Activated naive CD4-positive, alpha-beta T cell treated with anti-CD3 and anti-CD28 coated beads for 36 hours (primary cell): ENCODE results near the gene FOXL3. TPM values are rescaled to one million over a fixed set of nuclear protein-coding genes. Genes with fewer than 3 reads are reported as not detected.
"Not testable (repeated sequence)": the region's sequence is repeated elsewhere in the genome, so short reads cannot be mapped to it uniquely, and the experiment has no call there.

Source experiments
- CTCF ChIA-PET: fragments of 350-600 bp; sonication (Branson Sonifier 250); formaldehyde crosslinking; loops from one replicate; lab custom pipeline; 2021; ENCODE audit warnings: antibody characterized with exemption; lab: Charles Lee
- DNase-seq: peaks from one replicate; pipeline ENCODE4 v3.0.0-alpha.2; 2020
- H3K27ac Mint-ChIP-seq: one replicate; pipeline ENCODE4 v1.8.0; 2021; ENCODE audit warnings: mild to moderate bottlenecking, mixed read lengths
- H3K27me3 Mint-ChIP-seq: one replicate; pipeline ENCODE4 v1.8.0; 2021; ENCODE audit warnings: low read depth, mixed read lengths
- H3K36me3 Mint-ChIP-seq: one replicate; pipeline ENCODE4 v1.8.0; 2021; ENCODE audit warnings: low read depth, mixed read lengths
- H3K4me1 Mint-ChIP-seq: one replicate; pipeline ENCODE4 v1.8.0; 2021; ENCODE audit warnings: low read depth, mixed read lengths
- H3K4me3 Mint-ChIP-seq: one replicate; pipeline ENCODE4 v1.8.0; 2021; ENCODE audit warnings: mild to moderate bottlenecking, moderate library complexity, mixed read lengths
- H3K9me3 Mint-ChIP-seq: one replicate; pipeline ENCODE4 v1.8.0; 2021; ENCODE audit warnings: mixed read lengths
- intact Hi-C: fragments of 100-400 bp; cut with micrococcal nuclease; formaldehyde crosslinking; loops from one replicate; pipeline ENCODE4 v1.15.1; 2023
- total RNA-seq, 2 experiments: library from RNA; stranded (reverse); gene quantifications; one replicate each; pipeline ENCODE4 v1.2.3, GENCODE V29; 2021

FOXL3 gene
- total RNA-seq, result not detected

DNA sequence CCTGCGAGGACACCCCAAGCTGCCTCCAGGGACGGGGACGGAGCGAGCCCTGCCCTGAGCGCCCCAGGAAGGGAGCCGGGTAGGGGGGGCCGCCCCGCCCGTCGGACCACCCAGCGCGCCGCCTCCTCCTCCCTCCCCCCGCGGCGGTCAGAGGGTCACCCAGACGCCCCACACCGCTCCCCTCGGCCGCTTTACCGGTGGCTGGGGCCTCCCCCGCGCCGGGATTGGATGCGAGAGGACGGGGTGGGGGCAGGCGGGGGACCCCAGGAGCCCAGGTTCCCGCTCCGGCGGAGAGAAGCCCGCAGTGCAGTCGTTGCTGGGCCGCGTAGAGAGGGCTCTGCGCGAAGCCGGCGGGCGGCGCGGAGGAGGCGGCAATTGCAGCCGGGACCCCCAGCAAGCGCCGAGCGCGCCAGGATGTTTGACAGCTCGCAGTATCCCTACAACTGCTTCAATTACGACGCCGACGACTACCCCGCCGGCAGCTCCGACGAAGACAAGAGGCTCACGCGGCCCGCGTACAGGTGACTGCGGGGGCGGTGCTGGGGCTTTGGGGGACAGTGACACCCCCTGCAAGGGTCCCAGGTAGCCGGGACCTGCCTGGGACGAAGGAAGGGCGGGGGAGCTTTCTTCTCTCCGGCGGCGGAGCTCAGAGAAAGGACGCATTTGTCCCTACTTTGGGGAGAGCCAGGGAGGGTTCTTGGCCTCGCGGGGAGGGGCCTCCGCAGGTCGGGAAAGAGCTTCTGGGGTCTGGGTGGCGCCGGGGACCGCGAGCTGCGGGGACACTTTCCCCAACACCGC is at the start of gene FOXL3:
Gene FOXL3, plus strand, starts transcription at position 415 of the 798 bp plus-strand sequence. Its CDS starts 0 bp downstream, at position 415.
- Mint-ChIP-seq H3K9me3 (no peaks in the 10 kb centered on the region), H3K27ac (no peak within 1 kb of the TSS), H3K4me3 (no peak within 1 kb of the TSS), H3K27me3 (peaks cover 46% of the 10 kb centered on the region), H3K36me3 (no peaks in the 10 kb centered on the region), H3K4me1 (no peaks in the 10 kb centered on the region)
- intact Hi-C loops, result no loop called here
- CTCF ChIA-PET, result no interaction called here
- no peak for DNase-seq

DNA sequence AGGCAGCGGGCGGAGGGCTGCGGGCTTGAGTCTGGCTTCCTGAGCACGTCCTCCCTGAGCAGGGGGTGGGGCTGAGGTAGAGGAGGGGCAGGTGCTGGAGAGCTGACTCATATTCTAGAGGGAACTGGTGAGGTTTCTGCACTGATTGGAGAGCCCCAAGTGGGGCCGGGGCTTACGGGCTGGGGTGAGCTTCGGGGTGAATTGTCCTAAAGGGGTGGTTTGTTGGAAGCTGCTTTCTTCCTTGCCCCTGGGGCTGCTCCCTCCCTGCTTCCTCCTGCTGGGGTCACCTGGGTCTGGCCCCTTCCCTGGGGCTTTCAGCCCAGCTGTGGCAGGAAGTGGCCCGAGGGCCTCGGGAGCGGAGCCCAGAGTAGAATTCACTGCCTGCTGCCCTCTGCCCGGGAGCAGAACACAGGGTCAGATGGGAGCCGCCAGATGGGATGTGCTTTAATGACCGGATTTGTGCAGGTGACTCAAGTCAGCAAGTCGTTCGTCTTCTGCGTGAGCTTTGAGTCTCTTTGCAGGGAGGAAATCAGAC is 49.0 kb upstream of the FOXL3 start:
- CTCF ChIA-PET, result no interaction called here
- no peaks in the 10 kb centered on the region for H3K36me3 Mint-ChIP-seq
- no peaks in the 10 kb centered on the region for H3K27me3 Mint-ChIP-seq
- no peaks in the 10 kb centered on the region for H3K9me3 Mint-ChIP-seq
- H3K4me1 Mint-ChIP-seq, result no peaks in the 10 kb centered on the region
- peak; percentile 58 for DNase-seq
- no peak overlapping the region for H3K4me3 Mint-ChIP-seq
- intact Hi-C loops, result no loop called here
- no peak overlapping the region for H3K27ac Mint-ChIP-seq

DNA sequence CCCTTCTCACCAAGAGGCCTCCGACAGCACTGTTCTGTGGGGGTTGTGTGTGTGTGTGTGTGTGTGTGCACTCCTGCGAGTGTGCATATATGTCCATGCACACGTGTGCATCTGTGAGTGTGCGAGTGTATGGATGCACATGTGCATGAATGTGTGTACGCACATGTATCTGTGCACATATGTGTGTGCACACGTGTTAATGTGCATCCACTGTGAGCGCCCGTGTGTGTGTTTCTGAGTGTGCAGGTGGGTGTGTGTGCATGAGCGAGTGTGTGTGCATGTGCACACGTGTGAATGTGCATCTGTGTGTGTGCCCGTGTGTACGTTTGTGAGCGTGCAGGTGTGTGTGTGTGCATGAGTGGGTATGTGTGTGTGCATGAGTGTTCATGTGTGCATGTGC is 48.5 kb upstream of the FOXL3 start:
- Mint-ChIP-seq H3K27me3 (no peaks in the 10 kb centered on the region), H3K27ac (no peak overlapping the region), H3K36me3 (no peaks in the 10 kb centered on the region), H3K4me1 (no peaks in the 10 kb centered on the region), H3K9me3 (no peaks in the 10 kb centered on the region), H3K4me3 (no peak overlapping the region)
- CTCF ChIA-PET, result no interaction called here
- intact Hi-C loops, result no loop called here
- no peak for DNase-seq

DNA sequence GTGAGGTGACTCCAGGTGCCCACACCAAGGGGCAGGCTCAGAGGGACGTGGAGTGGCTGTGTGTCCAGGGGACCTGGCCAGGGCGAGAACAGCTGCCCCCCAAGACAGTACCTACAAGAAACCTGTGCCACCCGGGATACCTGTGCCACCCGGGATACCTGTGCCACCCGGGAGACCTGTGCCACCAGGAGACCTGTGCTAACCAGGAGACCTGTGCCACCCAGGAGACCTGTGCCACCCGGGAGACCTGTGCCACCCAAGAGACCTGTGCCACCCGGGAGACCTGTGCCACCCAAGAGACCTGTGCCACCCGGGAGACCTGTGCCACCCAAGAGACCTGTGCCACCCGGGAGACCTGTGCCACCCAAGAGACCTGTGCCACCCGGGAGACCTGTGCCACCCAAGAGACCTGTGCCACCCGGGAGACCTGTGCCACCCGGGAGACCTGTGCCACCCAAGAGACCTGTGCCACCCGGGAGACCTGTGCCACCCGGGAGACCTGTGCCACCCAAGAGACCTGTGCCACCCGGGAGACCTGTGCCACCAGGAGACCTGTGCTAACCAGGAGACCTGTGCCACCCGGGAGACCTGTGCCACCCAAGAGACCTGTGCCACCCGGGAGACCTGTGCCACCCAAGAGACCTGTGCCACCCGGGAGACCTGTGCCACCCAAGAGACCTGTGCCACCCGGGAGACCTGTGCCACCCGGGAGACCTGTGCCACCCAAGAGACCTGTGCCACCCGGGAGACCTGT is 47.0 kb upstream of the FOXL3 start:
- H3K9me3 Mint-ChIP-seq, H3K4me1 Mint-ChIP-seq, DNase-seq, H3K27me3 Mint-ChIP-seq, intact Hi-C loops, H3K36me3 Mint-ChIP-seq, H3K4me3 Mint-ChIP-seq, CTCF ChIA-PET, H3K27ac Mint-ChIP-seq: not testable (repeated sequence)

DNA sequence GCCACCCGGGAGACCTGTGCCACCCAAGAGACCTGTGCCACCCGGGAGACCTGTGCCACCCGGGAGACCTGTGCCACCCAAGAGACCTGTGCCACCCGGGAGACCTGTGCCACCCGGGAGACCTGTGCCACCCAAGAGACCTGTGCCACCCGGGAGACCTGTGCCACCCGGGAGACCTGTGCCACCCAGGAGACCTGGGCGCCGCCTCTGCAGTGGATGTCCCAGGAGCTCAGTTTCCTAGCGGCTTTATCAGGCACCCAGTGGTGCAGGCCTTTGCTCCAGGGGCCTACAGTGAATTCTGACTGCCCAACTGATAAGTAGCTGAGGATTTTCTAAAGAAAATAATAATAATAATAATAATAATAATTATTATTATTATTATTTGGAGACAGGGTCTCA is 46.4 kb upstream of the FOXL3 start:
- H3K4me1 Mint-ChIP-seq, H3K36me3 Mint-ChIP-seq, DNase-seq, CTCF ChIA-PET, H3K9me3 Mint-ChIP-seq, intact Hi-C loops, H3K27ac Mint-ChIP-seq, H3K4me3 Mint-ChIP-seq, H3K27me3 Mint-ChIP-seq: not testable (repeated sequence)

DNA sequence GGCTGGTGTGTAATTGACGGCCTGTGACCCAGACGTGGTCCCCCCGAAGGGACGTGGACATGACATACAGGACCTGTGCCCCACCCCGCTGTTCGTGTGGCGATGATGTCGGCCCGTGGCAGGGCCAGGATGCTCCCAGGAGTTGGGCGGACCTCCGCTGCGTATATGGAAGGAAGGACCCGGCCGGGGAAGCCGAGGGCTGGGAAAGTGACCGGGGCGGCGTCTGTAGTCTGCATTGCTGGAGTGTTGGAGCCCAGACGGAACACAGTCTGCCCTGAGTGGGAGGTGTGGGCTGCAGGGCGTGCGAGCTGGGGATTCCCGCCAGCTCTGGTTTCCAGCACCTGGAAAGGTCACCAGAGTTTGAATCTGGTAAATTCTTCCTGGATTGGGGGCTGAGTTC is 45.0 kb upstream of the FOXL3 start:
- no peak for DNase-seq
- Mint-ChIP-seq H3K27me3 (no peaks in the 10 kb centered on the region), H3K4me3 (no peak overlapping the region), H3K9me3 (no peaks in the 10 kb centered on the region), H3K27ac (no peak overlapping the region), H3K36me3 (no peaks in the 10 kb centered on the region), H3K4me1 (no peaks in the 10 kb centered on the region)
- intact Hi-C loops, result no loop called here
- CTCF ChIA-PET, result no interaction called here

DNA sequence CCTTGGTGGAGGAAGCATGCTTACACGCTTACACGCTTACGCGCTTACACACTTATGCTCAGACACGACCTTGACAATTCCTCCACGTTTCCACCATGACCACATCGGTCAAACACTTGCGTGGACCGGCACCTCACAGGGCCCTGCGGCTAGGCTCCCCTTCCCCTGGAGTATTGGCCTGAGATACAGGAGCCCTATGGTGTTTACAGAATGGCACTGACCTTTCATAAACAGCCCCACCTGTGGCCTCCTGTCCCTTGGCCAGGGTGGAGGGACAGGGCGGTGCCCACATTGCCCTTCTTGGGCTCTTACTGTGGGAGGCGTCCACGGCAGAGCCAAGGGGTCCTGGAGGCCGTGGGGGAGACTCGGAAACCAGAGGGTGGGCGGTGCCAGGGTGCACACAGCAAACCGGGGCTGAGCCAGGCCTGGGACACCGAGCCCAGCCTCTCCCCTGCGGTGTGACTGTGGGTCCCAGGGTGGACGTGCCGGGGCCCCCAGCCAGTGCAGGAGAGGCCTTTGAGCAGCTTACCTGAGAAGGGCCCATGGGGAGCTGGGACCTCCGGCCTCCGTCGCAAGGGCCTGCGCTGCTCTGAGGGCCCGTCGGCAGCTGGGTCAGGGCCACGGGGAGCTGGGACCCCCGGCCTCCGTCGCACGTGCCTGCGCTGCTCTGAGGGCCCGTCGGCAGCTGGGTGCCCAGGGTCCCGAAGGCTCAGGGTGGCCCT is 44.2 kb upstream of the FOXL3 start:
- Mint-ChIP-seq H3K27ac (no peak overlapping the region), H3K4me3 (no peak overlapping the region), H3K27me3 (no peaks in the 10 kb centered on the region), H3K4me1 (no peaks in the 10 kb centered on the region), H3K36me3 (no peaks in the 10 kb centered on the region), H3K9me3 (no peaks in the 10 kb centered on the region)
- DNase-seq, result no peak
- CTCF ChIA-PET, result no interaction called here
- intact Hi-C loops, result no loop called here

GRCh38 chr7:246451-246850 is 43.5 kb upstream of the FOXL3 start:
- no peak overlapping the region for H3K4me3 Mint-ChIP-seq
- CTCF ChIA-PET, result no interaction called here
- no peaks in the 10 kb centered on the region for H3K4me1 Mint-ChIP-seq
- H3K27me3 Mint-ChIP-seq, result no peaks in the 10 kb centered on the region
- no peaks in the 10 kb centered on the region for H3K9me3 Mint-ChIP-seq
- H3K36me3 Mint-ChIP-seq, result no peaks in the 10 kb centered on the region
- no peak for DNase-seq
- H3K27ac Mint-ChIP-seq, result no peak overlapping the region
- intact Hi-C loops, result no loop called here

GRCh38 chr7:247181-247580 is 42.8 kb upstream of the FOXL3 start:
- intact Hi-C loops, result no loop called here
- no peaks in the 10 kb centered on the region for H3K4me1 Mint-ChIP-seq
- no peak for DNase-seq
- H3K36me3 Mint-ChIP-seq, result no peaks in the 10 kb centered on the region
- H3K4me3 Mint-ChIP-seq, result no peak overlapping the region
- no peak overlapping the region for H3K27ac Mint-ChIP-seq
- no peaks in the 10 kb centered on the region for H3K9me3 Mint-ChIP-seq
- H3K27me3 Mint-ChIP-seq, result no peaks in the 10 kb centered on the region
- CTCF ChIA-PET, result no interaction called here

- Mint-ChIP-seq H3K4me3 (no peak overlapping the region), H3K27ac (no peak overlapping the region), H3K27me3 (no peaks in the 10 kb centered on the region), H3K9me3 (no peaks in the 10 kb centered on the region), H3K4me1 (no peaks in the 10 kb centered on the region), H3K36me3 (no peaks in the 10 kb centered on the region)
- intact Hi-C loops, result no loop called here
- CTCF ChIA-PET, result no interaction called here
- DNase-seq, result no peak
These were observed 42.3 kb upstream of the FOXL3 start for GRCh38 chr7:247636-248035.

- H3K4me1 Mint-ChIP-seq, result no peaks in the 10 kb centered on the region
- no peak for DNase-seq
- no peaks in the 10 kb centered on the region for H3K27me3 Mint-ChIP-seq
- intact Hi-C loops, result no loop called here
- H3K9me3 Mint-ChIP-seq, result no peaks in the 10 kb centered on the region
- H3K36me3 Mint-ChIP-seq, result no peaks in the 10 kb centered on the region
- H3K27ac Mint-ChIP-seq, result no peak overlapping the region
- no peak overlapping the region for H3K4me3 Mint-ChIP-seq
- CTCF ChIA-PET, result no interaction called here
These were observed 41.1 kb upstream of the FOXL3 start for GRCh38 chr7:248732-249435.

DNA sequence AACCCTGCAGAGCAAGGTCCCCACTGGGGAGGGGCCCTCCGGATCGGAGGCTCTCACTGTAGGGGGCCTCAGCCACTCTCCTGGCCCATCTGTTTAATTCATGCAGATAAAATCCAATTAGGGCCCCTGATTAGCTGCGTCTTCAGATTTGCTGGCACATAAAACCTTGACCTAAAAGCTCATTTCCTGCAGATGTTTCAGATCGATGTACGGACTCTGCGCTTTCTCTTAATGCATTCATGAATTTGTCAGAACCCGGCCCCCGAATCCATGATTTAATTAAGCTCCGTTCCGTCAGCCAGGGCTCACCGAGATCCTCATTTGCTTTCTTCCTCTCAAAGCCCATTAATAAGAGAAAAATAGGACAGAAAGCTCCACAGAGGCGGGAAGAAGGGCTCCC is 40.0 kb upstream of the FOXL3 start:
- DNase-seq, result no peak
- intact Hi-C loops, result no loop called here
- Mint-ChIP-seq H3K4me1 (no peaks in the 10 kb centered on the region), H3K27me3 (no peaks in the 10 kb centered on the region), H3K36me3 (no peaks in the 10 kb centered on the region), H3K9me3 (no peaks in the 10 kb centered on the region), H3K27ac (no peak overlapping the region), H3K4me3 (no peak overlapping the region)
- CTCF ChIA-PET, result no interaction called here
